ENCODE data around the gene PEPD. TPM values are rescaled to one million over a fixed set of nuclear protein-coding genes. Genes with fewer than 3 reads are reported as not detected.
"Not testable (repeated sequence)": the region's sequence is repeated elsewhere in the genome, so short reads cannot be mapped to it uniquely, and the experiment has no call there.

The PEPD gene
- total RNA-seq = 10 to 100 TPM; 23.5 to 26.2 TPM

DNA sequence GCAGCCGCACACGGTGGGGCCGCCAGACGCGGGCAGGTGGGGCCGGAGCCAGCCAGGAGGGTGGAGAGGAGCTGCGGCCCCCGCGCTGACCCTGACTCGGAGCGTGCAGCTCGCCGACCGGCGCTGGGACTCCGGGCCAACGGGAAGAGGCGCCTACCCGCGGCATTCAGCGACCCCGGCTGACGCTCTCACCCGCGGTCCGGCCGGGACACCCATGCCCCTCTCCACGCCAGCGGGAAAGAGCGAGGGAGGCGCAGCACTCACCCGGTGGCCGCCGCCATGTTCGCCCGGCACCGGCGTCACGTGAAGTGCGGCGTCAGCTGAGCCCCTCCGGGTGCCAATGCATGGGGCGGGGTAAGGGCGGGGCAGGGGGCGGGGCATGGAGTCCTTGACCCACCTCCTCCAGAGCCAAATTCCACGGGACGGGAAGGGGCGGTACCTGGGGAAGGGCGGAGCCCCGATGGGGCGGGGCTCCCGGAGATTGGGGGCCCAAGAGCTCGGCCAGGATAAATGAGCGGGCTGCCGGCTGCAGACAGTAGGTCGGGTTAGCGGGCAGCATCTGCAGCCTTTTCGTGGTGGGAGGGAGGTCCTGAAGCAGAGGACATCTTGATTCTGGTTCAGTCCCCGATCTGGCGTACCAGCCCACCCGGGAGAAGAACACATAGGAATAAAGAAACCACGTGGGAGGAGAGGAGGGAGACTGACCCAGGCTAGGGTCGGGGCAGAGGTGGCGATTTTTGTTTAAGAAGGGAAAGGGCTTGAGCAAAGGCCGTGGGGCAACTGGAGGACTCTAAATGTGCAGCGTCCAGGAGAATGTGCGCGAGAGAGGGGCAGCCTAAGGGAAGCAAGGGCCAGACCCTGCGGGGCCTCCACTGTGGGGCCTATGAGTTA, at the start of gene PEPD:
TSS of gene PEPD (minus strand) at position 312 of the 891 bp plus-strand sequence. CDS start at position 281, 31 bp downstream.
- H3K9me3 Mint-ChIP-seq = no peaks in the 10 kb centered on the region
- POLR2A ChIA-PET = no interaction called here
- H3K27ac Mint-ChIP-seq = peak within 1 kb of the TSS; percentile 32
- no peaks in the 10 kb centered on the region for H3K27me3 Mint-ChIP-seq
- DNase-seq (peak; percentile 86), ATAC-seq (ENCODE audit: low read depth) (peak; percentile 89)
- no peaks in the 10 kb centered on the region for H3K36me3 Mint-ChIP-seq
- peaks cover 22% of the 10 kb centered on the region for H3K4me1 Mint-ChIP-seq
- H3K4me3 Mint-ChIP-seq = peak within 1 kb of the TSS; percentile 82

DNA sequence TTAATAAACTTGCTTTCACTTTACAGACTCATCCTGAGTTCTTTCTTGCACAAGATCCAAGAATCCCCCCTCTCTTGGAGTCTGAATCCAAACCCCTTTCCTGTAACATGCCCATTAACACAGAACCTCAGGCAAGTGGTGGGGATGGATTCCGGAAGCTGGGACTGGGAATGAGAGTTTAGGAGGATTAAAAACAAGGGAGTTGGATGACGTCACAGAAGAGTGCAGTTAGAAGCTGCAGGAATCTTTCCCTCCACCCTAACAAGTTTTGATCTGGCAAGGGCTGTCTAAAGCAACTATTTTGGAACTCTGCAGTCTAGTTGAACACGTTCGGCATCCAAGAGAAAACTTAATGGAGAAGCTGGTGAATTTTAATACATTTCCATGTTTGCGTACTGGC, 48.2 kb upstream of the PEPD start:
- H3K4me1 Mint-ChIP-seq = no peaks in the 10 kb centered on the region
- H3K27me3 Mint-ChIP-seq = peaks cover 31% of the 10 kb centered on the region
- ATAC-seq (ENCODE audit: low read depth) (no peak), DNase-seq (no peak)
- H3K9me3 Mint-ChIP-seq = peaks cover 4% of the 10 kb centered on the region
- H3K4me3 Mint-ChIP-seq = no peak overlapping the region
- H3K36me3 Mint-ChIP-seq = no peaks in the 10 kb centered on the region
- H3K27ac Mint-ChIP-seq = no peak overlapping the region
- POLR2A ChIA-PET = no interaction called here

DNA sequence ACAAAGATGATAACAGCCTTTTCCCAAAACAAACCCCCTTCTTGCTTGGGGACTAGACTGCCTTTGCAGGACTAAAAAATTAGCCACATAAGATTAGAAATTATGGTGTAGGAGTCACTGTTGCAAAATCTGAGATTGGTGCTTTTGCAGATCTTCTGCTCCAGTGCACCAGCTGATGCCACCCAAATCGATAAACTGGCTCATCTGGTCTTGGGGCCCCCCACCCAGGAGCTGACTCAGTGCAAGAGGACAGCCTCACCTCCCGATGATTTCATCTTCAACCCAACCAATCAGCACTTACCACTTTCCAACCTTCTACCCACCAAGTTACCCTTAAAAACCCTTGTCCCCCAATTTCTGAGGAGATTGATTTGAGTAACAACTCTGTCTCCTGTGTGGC, 47.1 kb upstream of the PEPD start:
- POLR2A ChIA-PET = no interaction called here
- no peak for ATAC-seq (ENCODE audit: low read depth)
- no peaks in the 10 kb centered on the region for H3K4me1 Mint-ChIP-seq
- no peak overlapping the region for H3K27ac Mint-ChIP-seq
- no peak for DNase-seq
- H3K27me3 Mint-ChIP-seq = peaks cover 31% of the 10 kb centered on the region
- H3K36me3 Mint-ChIP-seq = no peaks in the 10 kb centered on the region
- H3K9me3 Mint-ChIP-seq = no peaks in the 10 kb centered on the region
- no peak overlapping the region for H3K4me3 Mint-ChIP-seq

DNA sequence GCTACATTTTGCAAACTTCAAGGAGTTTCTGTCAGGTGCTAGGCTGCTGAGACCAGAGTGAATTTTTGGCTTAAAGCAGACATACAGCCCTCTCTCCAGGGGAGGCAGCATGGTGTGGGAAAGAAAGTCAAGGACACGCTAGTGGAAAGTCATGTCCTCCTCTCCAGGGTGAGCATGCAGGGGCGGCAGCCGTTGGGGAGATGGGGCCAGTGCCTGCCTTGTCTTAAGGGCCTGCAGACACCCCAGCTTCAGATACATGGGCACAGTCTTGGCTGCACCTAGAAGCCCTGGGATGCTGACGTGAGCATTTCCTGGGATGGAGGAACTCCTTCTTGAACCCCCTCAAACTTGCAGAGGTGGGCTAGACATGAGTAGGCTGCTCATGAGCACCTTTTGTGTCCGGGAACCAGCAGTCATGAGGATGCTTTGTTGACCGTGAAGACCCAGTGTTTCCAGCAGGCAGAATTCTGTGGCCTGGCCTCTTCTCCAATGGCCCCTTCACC, 43.3 kb upstream of the PEPD start:
- no peak for ATAC-seq (ENCODE audit: low read depth)
- Mint-ChIP-seq H3K4me3 (no peak overlapping the region), H3K27ac (no peak overlapping the region), H3K36me3 (no peaks in the 10 kb centered on the region), H3K9me3 (no peaks in the 10 kb centered on the region), H3K27me3 (peaks cover 8% of the 10 kb centered on the region), H3K4me1 (no peaks in the 10 kb centered on the region)
- no peak for DNase-seq
- POLR2A ChIA-PET = no interaction called here

DNA sequence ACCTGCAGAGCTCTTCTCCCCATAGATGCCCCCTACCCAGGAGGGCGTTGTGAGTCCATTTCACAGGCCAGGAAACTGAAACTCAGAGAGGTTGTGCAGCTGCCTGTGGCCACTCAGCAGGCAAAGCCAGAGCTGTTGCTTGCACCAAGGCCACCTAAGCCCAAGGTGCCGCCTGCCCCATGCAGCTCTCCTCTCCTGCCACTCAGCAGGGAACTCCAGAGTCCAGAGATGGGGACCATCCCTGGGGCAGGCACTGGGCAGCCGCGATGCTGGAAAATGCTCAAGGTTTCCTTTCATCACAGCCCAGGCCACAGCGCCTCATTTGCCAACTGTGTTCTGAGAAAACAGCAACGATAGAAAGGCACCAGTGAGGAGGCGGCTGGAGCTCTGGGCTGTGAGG, 41.0 kb upstream of the PEPD start:
- Mint-ChIP-seq H3K36me3 (no peaks in the 10 kb centered on the region), H3K9me3 (no peaks in the 10 kb centered on the region), H3K27ac (no peak overlapping the region), H3K27me3 (peaks cover 6% of the 10 kb centered on the region), H3K4me3 (no peak overlapping the region), H3K4me1 (no peaks in the 10 kb centered on the region)
- POLR2A ChIA-PET = no interaction called here
- ATAC-seq (ENCODE audit: low read depth) = no peak
- no peak for DNase-seq

DNA sequence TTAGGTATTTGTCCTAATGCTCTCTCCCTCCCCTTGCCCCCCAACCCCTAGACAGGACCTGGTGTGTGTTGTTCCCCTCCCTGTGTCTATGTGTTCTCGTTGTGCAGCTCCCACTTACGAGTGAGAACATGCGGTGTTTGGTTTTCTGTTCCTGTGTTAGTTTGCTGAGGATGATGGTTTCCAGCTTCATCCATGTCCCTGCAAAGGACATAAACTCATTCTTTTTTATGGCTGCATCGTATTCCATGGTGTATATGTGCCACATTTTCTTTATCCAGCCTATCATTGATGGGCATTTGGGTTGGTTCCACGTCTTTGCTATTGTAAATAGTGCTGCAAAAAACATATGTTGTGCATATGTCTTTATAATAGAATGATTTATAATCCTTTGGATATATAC, 40.1 kb upstream of the PEPD start:
- H3K27ac Mint-ChIP-seq; H3K4me1 Mint-ChIP-seq; H3K36me3 Mint-ChIP-seq; ATAC-seq (ENCODE audit: low read depth); DNase-seq; POLR2A ChIA-PET; H3K4me3 Mint-ChIP-seq; H3K9me3 Mint-ChIP-seq; H3K27me3 Mint-ChIP-seq: not testable (repeated sequence)

DNA sequence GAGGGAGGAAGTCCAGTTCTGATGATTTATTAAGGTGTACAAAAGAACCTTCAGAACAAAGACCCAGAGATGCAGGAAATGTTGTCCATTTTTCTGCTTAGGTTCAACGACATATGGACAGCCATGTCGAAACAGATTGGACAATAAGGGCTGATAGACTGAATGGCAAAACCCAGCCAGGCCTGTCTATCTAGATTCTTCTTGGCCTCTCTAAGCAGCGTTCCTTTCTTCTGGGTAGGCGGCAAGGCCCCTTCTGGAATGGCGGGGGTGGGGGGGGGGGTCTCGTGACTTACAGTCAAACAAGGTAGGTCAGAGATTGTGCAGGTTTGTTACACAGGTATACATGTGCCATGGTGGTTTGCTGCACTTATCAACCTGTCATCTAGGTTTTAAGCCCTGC, 39.7 kb upstream of the PEPD start:
- no peak overlapping the region for H3K27ac Mint-ChIP-seq
- ATAC-seq (ENCODE audit: low read depth) (no peak), DNase-seq (no peak)
- H3K4me3 Mint-ChIP-seq = no peak overlapping the region
- H3K4me1 Mint-ChIP-seq = no peaks in the 10 kb centered on the region
- no peaks in the 10 kb centered on the region for H3K9me3 Mint-ChIP-seq
- H3K36me3 Mint-ChIP-seq = no peaks in the 10 kb centered on the region
- peaks cover 6% of the 10 kb centered on the region for H3K27me3 Mint-ChIP-seq
- POLR2A ChIA-PET = no interaction called here

DNA sequence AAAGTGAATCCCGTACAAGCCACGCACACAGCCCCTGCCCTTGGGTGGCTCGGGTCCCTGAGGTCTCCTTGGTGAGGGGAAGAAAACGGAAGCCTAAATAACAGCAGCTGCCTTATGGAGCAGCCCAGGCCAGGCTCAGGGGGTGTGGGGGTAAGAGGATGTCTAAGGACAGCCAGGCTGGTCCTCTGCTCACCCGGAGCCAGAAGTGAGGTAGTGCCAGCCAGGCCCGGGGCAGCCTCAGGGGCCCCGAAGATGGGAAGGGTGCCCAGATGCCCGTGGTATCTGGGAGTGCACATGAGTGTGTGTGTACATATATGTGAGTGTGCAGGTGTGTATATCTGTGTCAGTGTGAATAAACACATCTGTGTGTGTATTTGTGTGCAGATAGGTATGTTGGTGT, 38.4 kb upstream of the PEPD start:
- DNase-seq (no peak), ATAC-seq (ENCODE audit: low read depth) (no peak)
- H3K36me3 Mint-ChIP-seq = no peaks in the 10 kb centered on the region
- no peak overlapping the region for H3K4me3 Mint-ChIP-seq
- POLR2A ChIA-PET = no interaction called here
- H3K4me1 Mint-ChIP-seq = no peaks in the 10 kb centered on the region
- H3K9me3 Mint-ChIP-seq = no peaks in the 10 kb centered on the region
- peaks cover 2% of the 10 kb centered on the region for H3K27me3 Mint-ChIP-seq
- no peak overlapping the region for H3K27ac Mint-ChIP-seq

DNA sequence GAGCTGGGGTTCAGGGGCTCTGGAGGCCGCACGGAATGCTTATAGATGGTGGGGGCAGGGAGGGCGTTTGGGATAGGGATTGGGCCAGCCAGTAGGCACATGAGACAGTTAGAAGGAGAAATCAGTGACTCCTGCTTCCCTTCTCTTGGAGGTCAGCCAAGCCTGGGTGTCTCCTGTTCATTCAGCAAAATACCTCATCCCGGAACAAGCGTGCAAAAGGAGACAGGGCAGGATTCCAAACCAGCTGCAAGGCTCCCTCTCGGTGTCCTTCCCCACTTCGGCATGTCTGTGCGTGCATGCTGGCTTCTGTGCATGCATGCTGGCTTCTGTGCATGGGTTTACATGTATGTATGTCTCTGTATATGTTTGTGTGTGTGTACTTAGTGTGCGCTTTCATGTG, 37.3 kb upstream of the PEPD start:
- H3K27me3 Mint-ChIP-seq = peaks cover 2% of the 10 kb centered on the region
- no peak for ATAC-seq (ENCODE audit: low read depth)
- H3K36me3 Mint-ChIP-seq = no peaks in the 10 kb centered on the region
- DNase-seq = no peak
- H3K4me3 Mint-ChIP-seq = no peak overlapping the region
- POLR2A ChIA-PET = no interaction called here
- no peak overlapping the region for H3K27ac Mint-ChIP-seq
- H3K4me1 Mint-ChIP-seq = no peaks in the 10 kb centered on the region
- H3K9me3 Mint-ChIP-seq = no peaks in the 10 kb centered on the region

DNA sequence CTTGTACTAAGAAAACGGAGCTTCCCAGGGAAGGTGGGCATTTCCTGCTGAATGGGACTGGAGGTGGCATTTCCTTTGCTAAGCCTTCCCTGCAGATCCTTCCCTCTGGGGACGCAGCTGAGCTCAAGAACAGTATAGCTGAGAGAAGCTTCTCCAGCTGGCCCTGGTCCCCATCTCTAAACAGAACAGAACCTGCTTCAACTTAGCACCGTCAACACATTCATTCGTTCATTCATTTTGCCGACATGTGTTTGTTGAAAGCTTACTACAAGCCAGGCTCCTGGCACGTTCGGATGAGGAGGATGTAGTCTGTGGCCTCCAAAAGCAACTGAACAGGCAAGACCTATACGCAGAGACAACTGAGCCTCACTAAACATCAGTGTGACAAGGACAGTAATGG, 36.6 kb upstream of the PEPD start:
- no peaks in the 10 kb centered on the region for H3K9me3 Mint-ChIP-seq

DNA sequence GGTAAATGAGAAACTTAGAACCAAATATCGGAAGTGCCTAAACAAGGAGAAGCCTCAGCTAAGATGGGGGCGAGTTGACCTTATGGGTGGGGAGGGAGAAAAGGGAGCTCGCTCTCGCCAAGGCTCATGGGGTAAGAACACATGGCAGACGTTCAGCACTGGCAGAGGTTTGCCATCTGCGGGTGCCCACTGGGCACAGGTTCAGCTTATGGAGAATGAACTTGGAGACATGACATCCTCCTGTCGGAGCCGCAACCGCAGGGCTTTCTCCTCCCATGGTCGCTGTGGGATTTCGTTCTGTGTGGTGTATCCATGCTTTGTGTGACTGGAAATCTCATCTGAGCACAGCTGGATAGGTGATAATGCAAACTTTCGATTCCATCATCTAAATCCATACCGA, 36.1 kb upstream of the PEPD start:
- no peak for ATAC-seq (ENCODE audit: low read depth)
- peaks cover 2% of the 10 kb centered on the region for H3K27me3 Mint-ChIP-seq
- no peaks in the 10 kb centered on the region for H3K4me1 Mint-ChIP-seq
- H3K27ac Mint-ChIP-seq = no peak overlapping the region
- no peak overlapping the region for H3K4me3 Mint-ChIP-seq
- H3K36me3 Mint-ChIP-seq = no peaks in the 10 kb centered on the region
- no peak for DNase-seq
- no peaks in the 10 kb centered on the region for H3K9me3 Mint-ChIP-seq
- POLR2A ChIA-PET = no interaction called here

More for the DNA sequence above, 36.6 kb upstream of the PEPD start:
- no peak for DNase-seq
- H3K4me3 Mint-ChIP-seq = no peak overlapping the region
- ATAC-seq (ENCODE audit: low read depth) = no peak
- no peaks in the 10 kb centered on the region for H3K4me1 Mint-ChIP-seq
- POLR2A ChIA-PET = no interaction called here
- no peaks in the 10 kb centered on the region for H3K36me3 Mint-ChIP-seq
- no peak overlapping the region for H3K27ac Mint-ChIP-seq
- peaks cover 2% of the 10 kb centered on the region for H3K27me3 Mint-ChIP-seq

DNA sequence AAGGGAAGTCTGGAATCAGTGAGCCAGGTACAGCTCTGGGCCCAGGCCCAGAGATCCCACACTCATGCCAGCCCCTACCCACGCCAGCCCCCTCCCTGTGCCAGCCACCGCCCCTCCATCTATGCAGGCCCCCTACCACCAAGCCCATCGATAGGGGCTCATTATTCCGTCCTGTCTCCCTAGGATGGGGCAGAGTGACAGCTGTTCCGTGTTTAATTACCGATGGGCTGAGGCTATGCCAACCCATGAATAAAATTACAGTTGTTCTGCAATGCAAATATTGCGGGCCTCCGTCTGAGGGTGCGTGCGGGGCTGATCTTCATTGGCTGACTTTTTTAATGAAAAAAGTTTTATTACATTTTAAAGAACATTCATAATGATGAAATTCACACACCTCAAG, 35.6 kb upstream of the PEPD start:
- POLR2A ChIA-PET = no interaction called here
- Mint-ChIP-seq H3K9me3 (no peaks in the 10 kb centered on the region), H3K4me3 (no peak overlapping the region), H3K4me1 (no peaks in the 10 kb centered on the region), H3K27me3 (peaks cover 2% of the 10 kb centered on the region), H3K27ac (no peak overlapping the region), H3K36me3 (no peaks in the 10 kb centered on the region)
- no peak for ATAC-seq (ENCODE audit: low read depth)
- no peak for DNase-seq

DNA sequence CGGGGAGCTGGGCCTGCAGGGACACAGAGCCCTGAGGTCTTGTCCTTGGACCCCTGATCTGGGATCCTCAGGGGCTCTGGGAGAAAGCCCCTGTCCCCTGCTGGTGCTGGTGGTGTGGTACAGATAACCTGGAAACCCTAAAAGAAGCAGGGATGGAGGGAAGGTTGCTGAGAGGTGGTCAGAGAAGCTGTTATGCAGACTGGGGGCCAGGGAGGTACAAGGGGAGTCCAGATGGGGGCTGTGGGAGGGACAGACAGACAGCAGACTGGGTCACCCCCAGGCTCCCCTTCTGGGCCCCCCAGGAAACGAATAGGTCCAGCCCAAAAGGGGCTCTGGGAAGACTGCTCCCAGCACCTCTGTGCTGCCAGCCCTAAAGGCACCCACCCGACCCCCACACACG, 34.7 kb upstream of the PEPD start:
- Mint-ChIP-seq H3K27me3 (no peaks in the 10 kb centered on the region), H3K36me3 (no peaks in the 10 kb centered on the region), H3K4me3 (no peak overlapping the region), H3K4me1 (no peaks in the 10 kb centered on the region), H3K9me3 (no peaks in the 10 kb centered on the region), H3K27ac (no peak overlapping the region)
- POLR2A ChIA-PET = no interaction called here
- no peak for DNase-seq
- ATAC-seq (ENCODE audit: low read depth) = no peak

DNA sequence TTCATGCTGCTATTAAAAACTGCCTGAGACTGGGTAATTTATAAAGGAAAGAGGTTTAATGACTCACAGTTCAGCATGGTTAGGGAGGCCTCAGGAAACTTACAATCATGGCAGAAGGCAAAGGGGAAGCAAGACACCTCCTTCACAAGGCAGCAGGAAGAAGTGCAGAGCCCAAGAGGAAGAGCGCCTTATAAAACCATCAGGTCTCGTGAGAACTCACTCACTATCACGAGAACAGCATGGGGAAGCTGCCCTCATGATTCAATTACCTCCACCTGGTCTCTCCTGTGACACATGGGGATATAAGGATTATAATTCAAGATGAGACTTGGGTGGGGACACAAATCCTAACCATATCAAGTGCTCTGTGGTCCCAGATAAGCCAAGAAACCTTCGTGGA, 34.1 kb upstream of the PEPD start:
- ATAC-seq (ENCODE audit: low read depth); H3K4me3 Mint-ChIP-seq; H3K27me3 Mint-ChIP-seq; H3K36me3 Mint-ChIP-seq; H3K4me1 Mint-ChIP-seq; H3K27ac Mint-ChIP-seq; POLR2A ChIA-PET; H3K9me3 Mint-ChIP-seq; DNase-seq: not testable (repeated sequence)

Measured in activated naive CD8-positive, alpha-beta T cell treated with anti-CD3 and anti-CD28 coated beads, Interleukin-2, amount 10 ng/mL, durations not matched to agents 7 days and 5 days (primary cell).